Hematopoietic multipotent progenitor cell treated with erythropoietin and hydrocortisone succinate and interleukin-3 and kit ligand, for 17 days (in vitro differentiated cells): ENCODE data around the gene BMP15.

ENCODE experiments used
- DNase-seq: peaks from one replicate; pipeline ENCODE4 v3.0.0-alpha.2; 2015; ENCODE audit warnings: low spot score

Gene BMP15

GRCh38 chrX:50910685-50911176 is at the start of gene BMP15:
BMP15 (plus strand) TSS chrX:50910735; CDS start chrX:50910784, 49 bp downstream.
- no peak for DNase-seq

- DNase-seq: no peak
Observed at GRCh38 chrX:50863471-50863870, 47.1 kb upstream of the BMP15 start.

GRCh38 chrX:50865311-50865710 is 45.2 kb upstream of the BMP15 start:
- DNase-seq: no peak

DNA sequence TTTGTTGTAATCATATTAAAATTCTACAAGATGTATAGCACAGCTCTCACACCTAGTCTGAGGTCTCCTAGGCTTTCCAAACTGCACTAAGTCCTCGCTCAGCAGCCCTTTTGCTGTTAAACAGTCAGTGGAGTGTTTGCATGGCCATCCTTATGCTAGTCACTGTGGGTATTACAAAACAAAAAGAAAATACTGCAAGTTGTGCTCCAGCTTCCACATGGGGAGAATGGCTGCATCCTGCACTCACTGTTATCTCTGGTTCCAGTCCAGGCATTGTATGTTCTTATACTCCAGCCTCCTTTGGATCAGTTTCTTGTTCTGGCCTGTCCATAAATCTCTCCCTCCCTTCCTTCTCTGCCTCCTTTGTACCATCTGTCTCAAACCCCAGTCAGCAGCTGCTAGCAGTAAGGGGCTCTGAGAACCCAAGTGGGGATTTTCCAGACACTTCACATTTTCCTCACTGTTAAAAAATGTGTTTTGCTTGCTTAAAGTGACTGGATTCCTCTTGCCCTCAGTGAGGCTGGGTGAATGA is 38.5 kb upstream of the BMP15 start:
- DNase-seq: no peak

DNA sequence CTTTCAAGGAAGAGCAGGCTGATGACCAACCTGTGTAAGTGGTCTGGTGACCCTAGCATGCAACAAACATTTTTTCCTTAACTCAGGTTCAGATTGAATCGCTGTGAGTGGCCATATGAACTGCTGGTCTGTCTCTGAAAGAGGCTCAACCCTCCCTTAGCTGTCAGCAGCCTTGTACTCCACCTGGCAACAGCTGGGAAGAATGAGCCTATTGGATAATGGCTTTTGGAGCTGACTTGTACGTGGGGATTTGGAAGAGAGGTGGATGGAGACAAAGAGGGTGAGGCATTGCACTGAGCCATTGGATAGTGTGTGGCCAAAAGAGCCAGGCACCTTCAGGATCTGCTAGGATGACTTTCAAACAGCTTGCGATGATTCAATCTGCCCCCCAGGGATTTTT is 35.7 kb upstream of the BMP15 start:
- no peak for DNase-seq

GRCh38 chrX:50876551-50876950 is 34.0 kb upstream of the BMP15 start:
- no peak for DNase-seq

- no peak for DNase-seq
Observed at GRCh38 chrX:50877310-50877709, 33.2 kb upstream of the BMP15 start.

DNA sequence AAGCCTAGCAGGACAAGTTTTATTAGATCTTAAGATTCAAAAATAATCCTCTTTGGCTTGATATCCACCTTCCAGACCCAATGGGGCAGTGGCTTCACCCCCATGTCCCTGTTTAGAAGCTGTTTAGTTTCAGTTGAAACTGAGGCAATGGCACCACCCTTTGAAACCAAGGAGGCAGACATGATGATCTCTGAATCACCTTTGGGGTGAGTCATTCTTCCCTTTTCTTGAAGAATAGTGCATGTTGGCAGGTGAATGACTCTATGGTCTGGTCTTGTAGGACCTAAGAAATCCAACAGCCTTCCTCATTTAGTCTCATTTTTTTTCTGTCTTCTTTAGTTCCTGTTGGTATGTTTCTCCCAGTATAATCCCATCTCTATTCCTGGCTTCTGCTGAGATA is 29.5 kb upstream of the BMP15 start:
- DNase-seq: no peak

- no peak for DNase-seq
Observed at GRCh38 chrX:50888884-50889283, 21.7 kb upstream of the BMP15 start.

DNA sequence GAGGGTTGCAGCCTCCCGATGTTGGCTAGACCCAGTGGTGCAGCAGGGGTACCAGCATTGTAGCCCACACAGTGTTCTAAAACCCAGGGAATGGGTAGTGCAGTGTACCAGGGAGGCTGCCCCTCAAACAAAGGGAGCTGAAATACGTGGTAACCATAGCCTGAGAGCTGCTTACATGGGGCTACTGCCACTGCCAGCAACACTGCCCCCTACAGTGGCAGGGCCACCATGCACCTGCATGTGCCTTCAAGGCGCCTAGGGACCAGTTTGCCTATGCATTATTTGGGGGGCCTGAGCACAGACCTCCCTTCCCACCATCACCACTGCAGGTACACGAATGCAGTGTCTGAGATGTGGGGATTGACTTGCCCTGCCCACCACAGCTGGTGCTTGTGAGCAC is 21.0 kb upstream of the BMP15 start:
- DNase-seq: no peak

DNA sequence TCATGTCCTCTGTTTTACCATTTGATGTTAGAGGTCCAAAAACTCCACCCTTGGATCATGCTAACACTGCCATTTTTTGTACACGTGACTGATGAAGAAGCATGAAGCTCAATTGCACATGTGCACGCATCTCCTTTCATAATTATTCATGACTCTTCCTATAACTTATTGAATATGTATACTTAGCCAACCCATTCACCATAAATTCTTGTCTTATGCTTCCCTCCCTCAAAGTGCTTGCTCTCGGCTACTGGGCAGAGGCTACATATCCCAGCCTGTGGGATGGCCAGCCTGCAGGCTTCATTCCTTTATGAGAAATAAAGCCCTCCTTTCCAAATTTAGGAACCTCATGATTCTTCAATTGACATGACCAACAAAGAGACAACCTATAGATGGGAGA is 17.5 kb upstream of the BMP15 start:
- no peak for DNase-seq

DNA sequence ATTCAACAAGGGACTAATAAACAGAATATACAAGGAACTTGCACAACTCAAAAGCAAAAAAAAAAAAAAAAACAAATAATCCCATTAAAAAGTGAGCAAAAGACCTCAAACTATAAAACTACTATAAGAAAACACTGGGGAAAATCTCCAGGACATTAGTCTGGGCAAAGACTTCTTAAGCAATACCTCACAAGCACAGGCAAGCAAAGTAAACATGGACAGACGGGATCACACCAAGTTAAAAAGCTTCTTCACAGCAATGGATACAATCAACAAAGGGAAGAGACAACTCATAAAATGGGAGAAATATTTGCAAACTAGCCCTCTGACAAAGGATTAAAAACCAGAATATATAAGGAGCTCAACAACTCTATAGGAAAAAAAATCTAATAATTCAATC is 17.1 kb upstream of the BMP15 start:
- no peak for DNase-seq

DNA sequence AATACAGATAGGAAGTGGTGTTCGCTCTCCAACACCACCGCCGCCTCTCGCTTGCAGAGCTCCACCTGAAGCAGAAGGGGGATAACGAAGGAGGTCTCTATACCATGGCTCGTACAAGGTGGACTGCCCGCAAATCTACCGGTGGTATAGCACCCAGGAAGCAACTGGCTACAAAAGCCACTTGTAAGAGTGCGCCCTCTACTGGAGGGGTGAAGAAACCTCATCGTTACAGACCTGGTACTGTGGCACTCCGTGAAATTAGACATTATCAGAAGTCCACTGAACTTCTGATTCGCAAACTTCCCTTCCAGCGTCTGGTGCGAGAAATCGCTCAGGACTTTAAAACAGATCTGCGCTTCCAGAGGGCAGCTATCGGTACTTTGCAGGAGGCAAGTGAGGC is 5.2 kb upstream of the BMP15 start:
- peak; percentile 20 for DNase-seq

- DNase-seq: no peak
Observed at GRCh38 chrX:50913520-50913919, 3.0 kb downstream of the BMP15 start.

- no peak for DNase-seq
Observed at GRCh38 chrX:50920132-50920531, 9.6 kb downstream of the BMP15 start.

DNA sequence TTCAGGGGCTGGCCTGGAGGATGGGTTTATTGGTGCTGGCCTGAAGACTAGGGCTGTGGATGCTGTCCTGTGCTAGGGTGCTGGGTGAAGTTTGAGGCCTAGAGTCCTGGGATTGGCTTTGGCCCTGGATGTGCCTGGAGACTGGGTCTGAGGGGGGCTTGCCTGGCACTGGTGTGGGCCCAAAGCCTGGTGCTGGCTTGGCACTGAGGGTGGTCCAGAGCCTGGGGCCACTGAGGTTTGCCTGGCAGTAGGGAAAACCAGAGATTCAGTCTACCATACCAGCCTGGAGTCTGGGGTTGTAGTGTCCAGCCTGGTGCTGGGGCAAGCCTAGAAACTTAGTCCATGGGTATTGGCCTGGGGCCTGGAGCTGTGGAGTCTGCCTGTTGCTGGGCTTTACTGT is 16.6 kb downstream of the BMP15 start:
- DNase-seq: no peak

DNA sequence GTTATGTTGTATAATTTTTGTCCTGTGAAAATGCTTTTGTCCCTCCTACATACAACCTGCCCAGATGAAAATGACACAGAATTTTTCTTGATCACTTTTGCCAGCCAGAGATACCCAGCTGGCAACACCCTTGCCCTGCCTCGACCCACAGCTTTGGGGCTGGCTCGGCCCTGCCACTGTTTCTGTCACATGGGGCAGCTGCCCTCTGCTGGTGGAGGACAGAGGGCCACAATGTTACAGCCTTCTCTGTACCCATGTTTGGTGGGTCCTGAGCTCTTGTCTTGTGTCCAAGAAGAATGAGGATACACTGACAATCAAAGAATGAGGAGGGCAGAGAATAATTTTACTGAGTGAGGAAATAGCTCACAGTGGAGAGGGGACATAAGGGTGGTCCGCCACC is 31.1 kb downstream of the BMP15 start:
- DNase-seq: no peak

GRCh38 chrX:50942471-50942870 is 31.9 kb downstream of the BMP15 start:
- DNase-seq: no peak

GRCh38 chrX:50952406-50952805 is 41.9 kb downstream of the BMP15 start:
- DNase-seq: no peak

GRCh38 chrX:50953832-50954231 is 43.3 kb downstream of the BMP15 start:
- no peak for DNase-seq

GRCh38 chrX:50962156-50962555 is 51.6 kb downstream of the BMP15 start:
- no peak for DNase-seq

DNA sequence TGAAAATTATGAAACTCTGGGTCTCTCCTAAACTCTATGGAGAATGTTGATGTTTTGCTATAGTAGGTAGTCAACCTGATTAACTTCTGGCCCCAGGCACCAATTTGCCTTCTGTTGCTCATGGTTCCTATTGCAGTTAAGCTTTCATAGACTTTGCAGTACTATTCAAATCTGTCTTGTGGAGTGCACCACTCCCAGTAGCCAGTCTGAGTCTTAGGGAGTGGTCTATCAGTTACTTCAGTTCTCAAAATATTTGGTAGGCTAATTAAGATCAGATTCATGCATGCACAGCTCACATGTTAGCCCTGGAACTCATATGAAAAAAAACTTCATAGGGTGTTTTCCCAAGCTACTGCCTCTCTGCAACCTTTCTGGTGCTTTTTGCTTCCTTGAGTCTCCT is 53.3 kb downstream of the BMP15 start:
- no peak for DNase-seq
